NCI-H2171 (cell line): ENCODE data around the gene CAST.
A peak's percentile ranks its signal among the peaks of the same experiment; 100 is the strongest.

ENCODE experiments used
- DNase-seq: peaks from one replicate; lab custom pipeline; 2025; lab: John Stamatoyannopoulos, UW

CAST gene

DNA sequence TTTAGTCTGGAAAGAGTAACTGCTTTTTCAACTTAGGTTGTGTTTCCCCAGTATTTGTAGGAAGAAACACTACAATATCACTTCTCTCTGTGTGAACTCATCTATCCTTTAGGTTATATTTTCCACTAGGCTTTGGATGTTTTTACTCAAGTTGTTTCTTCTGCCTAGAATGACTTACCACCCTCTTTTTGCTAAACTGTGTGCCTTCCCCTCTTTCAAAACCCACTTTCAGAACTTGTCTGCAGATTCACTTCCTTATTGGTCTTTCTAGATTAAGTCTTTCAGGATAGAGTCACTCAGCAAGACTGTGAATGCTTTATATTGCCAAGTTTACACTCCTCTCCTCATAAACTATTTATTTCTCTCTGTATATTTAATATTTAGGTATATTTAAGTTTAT lies 14.2 kb upstream of the CAST start:
- no peak for DNase-seq

DNA sequence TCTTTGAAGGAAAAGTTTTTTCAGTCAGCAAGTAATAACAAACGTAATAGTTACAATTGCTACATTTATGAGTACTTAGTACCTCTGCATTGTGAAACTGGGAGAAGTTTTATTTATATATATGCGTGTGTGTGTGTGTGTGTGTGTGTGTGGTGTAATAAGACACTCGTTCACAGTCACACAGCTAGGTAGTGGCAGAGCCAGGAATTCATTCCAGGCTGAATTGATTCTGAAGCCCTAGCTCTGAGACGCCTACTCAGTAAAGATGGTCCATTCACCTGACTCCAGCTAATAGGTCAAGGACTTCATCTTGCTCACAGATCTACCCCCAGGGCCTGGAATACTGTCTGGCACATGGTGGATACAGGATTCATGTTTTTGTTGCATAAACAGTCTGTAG lies 13.6 kb upstream of the CAST start:
- DNase-seq: no peak

DNA sequence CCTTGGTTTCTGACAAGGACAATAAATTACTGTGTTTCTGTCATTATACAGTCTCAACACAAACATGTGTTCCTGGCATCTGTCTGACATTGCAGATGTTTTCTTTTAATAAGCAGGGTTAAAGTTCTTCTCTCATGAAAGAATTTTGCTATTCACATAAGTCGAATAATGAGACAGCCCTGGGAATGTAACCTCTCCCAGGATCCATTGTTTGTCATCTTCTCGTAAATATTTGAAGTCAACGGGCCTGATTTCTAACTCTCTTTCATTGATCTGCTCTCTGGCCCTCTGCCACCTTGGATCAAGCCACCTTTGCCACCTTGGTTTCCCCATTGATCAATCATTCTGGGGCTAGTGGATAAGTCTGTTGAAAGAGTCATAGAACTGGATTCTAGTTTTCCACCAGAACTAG lies 12.9 kb upstream of the CAST start:
- no peak for DNase-seq

DNA sequence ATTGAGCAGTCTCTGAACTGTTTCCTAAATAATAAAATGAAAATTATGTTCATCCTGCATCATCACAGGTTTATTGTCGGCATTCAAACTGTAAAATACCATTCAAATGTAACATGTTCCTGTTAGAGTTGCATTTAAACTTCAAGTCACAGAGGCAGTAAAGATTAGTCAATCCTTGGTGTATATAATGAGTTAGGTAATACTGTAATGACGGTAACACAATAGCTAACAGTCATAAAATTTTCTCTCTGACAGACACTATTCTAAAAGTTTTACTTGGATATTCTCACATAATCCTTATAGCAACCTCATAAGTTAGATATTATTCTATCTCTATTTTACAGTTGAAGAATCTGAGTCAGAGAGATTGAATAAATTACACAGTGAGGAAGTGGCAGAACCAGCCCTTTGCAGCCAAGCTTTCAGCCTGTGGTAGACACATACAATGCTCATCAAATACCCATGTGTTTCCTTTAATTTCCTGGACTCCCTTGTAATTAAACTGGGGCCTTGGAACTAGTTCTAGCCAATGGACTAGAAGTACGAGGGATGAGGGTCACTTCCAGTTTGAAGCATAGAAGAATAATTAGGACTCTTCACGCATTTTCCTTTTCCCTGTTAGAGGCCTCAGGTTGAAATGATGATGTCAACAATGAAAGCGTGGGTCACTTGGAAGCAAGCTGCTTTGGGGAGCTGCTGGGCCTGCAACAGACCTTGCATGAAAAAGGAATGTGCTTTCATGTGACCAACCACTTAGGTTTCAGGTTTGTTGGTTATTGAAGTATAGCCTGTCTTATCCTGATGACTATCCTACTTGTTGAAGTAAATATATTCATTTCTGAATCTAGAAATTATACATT lies 12.3 kb upstream of the CAST start:
- no peak for DNase-seq

DNA sequence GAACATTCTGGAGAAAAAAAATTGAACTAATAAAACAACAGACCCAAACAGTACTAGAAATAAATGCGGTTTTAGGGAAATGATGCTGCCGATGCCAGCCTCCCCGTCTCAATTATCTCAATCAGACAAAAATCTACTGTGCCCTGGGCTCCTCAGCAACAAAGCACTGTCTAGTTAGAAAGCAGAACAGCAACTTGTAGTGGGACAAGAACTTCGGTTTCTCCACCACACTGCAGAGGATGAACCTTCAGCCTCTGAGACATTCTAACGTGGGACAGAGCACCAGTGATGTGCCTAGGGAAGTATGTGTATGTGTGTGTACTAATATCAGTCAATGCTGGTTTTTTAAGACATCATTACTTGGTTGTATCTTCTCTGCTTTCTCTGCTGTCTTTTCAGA lies 11.1 kb upstream of the CAST start:
- DNase-seq: no peak

DNA sequence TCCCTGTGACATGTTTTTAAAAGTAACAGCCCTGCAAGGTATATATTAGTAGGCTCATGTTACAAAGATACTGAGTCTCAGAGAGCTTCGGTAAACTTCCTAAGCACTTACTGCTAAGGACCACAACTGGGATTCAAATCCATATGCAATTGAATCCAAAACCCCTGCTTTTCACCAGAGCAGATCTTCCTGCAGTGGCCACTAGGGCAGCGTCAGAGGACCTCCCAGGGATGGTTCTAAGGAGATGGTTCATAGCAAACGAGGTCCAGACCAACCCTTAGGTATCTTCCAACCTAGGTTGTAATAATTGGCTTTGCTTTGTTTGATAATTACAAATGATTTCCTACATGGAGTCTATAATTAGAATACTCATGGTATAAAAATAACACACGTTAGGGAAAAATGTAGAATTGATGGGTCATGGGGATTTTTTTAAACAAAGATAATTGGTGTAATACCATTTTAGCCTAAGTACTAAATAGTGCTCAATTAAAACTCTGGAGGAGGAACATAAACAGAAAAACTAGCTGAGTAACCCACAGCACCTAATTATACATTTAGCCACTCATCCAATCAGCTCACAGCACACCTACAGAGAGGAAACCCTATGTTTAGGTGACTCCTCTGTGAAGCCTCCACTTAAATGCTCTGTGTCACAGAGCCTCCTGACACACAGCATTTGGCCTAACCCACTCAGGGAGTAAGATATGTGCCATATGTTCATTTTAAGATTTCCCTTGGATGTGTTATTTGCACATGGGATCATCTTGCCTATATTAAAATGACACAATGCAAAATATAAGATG lies 10.0 kb upstream of the CAST start:
- DNase-seq: no peak

DNA sequence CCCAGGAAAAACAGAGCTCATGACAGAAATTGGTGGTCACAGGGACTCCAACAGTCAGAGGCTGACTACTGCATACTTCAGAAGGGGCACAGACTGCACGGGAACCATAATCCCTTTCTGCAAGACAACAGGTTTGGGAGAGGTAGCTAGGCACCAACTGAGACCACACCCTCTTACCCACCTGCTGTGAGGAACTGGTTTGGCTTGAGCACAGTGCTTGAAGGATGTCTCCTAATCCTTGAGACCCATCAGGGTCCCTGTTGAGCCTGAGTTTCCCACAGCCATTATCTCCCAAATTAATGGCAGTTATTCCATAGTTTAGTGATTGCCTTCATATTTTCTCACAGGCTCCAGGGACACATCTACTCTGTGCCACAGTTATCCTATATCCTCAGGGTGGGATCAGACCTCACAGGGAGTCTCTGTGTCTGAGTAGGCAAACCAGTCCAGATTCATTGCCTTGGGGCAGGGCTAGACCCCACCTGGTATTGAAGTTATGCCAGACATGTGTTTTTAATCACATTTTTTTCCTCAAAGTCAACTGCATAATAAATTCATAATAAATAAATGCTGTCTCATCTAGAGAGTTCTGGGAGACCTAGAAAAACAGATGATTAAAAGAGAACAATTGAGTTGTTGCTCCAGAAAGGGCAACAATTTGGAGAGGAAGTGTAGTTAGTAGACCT lies 9.3 kb upstream of the CAST start:
- DNase-seq: no peak

DNA sequence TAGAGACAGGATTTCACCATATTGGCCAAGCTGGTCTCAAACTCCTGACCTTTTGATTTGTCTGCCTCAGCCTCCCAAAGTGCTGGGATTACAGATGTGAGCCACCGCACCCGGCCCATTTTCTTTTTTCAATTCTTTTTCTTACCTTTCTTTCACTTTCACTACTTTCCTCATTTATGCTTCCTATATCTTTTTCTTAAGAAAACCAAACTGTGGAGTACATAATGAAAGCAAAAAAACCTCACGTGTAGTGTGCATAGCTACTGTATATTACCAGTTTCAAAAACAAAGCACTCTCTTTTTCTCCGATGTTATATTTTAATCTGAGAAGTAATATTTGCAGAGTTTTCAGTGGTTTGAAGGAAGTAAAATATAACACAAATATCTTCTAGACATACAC lies 8.0 kb upstream of the CAST start:
- no peak for DNase-seq

DNA sequence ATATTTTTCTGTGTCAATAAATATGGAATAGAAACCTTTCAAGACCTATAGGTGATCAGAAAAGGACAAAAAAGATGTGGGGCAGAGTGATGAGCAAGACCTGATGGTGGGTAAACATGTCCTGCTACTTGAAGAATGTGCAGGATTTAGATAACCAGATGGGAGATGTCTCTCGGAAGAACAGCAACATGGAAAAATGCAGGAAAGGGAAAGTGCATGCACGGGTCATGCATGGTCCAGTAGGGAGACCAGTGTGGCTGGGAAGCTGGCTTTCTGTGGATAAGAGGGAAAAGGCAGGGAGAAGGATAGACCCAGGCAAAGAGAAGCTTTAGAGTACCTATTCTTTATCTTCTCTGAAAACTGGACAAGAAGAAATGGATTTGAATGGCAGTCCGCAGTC lies 7.1 kb upstream of the CAST start:
- no peak for DNase-seq

DNA sequence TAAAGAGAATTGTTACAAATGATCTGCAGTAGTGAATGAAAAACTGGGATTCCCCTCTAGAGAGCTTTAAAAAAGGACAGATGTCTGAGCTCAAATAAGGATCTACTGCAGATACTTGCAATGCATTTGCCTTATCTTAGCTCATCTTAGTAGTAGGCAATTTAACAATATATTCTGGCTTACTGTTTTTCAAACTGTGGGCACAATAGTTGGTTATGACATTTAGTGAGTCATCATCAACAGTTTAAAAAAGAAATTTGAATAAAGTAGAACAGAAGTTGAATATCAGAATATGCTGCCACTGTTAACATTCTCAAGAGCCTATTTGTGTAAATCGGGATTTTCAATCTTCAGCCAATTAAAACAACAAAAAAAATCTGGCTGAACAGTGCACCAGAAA lies 6.7 kb upstream of the CAST start:
- DNase-seq: no peak

DNA sequence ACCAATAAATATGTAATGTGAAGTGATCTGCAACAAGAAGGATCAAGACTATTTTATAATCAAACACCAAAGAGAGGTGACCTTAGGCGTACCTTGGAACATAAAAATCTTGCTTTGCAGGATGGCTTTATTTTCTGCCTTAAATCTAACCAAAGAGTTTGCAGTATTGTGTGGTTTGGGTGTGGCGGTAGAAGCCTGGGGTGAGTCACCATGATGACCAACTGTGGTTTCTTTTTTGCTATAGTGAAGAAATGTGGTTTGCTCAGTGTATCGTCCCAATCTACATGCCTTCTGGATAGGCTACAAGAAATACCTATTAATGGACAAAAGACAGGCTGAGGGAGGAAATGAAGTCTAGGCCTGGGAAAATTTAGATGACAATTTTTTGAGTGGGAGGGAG lies 5.1 kb upstream of the CAST start:
- DNase-seq: no peak

DNA sequence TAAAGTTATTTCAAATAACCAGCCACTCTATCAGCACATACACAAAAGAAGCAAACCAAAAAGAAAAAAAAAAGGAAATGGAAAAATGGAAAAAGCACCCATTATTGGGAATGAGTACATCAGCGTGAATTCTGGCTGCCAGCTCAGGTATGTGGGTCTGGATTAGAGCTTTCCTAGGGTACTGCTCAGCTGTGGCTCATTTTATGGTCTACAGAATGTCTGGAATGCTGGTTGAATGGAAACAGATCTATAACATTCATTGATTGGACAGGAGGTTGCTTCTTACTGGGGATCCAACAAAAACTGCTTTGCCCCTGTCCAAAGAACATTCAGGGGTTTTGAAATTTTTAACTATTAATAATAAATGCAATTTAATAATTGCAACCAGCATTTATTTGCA lies 3.9 kb upstream of the CAST start:
- no peak for DNase-seq

DNA sequence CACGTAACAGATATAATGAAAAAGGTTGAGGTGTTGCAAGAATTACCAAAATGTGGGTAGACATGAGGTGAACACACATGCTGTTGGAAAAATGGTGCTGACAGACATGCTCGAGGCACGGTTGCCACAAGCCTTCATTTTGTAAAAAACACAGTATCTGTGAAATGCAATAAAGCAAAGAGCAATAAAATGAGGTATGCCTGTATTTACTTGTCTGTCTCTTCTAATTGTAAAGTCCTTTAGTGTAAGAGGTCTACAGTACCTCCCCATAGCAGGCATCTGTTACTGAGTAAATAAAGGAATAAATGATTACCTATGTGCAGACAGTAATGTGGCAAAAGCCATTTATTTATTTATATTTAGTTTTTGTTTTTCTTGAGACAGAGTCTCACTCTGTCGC lies 3.0 kb upstream of the CAST start:
- no peak for DNase-seq

DNA sequence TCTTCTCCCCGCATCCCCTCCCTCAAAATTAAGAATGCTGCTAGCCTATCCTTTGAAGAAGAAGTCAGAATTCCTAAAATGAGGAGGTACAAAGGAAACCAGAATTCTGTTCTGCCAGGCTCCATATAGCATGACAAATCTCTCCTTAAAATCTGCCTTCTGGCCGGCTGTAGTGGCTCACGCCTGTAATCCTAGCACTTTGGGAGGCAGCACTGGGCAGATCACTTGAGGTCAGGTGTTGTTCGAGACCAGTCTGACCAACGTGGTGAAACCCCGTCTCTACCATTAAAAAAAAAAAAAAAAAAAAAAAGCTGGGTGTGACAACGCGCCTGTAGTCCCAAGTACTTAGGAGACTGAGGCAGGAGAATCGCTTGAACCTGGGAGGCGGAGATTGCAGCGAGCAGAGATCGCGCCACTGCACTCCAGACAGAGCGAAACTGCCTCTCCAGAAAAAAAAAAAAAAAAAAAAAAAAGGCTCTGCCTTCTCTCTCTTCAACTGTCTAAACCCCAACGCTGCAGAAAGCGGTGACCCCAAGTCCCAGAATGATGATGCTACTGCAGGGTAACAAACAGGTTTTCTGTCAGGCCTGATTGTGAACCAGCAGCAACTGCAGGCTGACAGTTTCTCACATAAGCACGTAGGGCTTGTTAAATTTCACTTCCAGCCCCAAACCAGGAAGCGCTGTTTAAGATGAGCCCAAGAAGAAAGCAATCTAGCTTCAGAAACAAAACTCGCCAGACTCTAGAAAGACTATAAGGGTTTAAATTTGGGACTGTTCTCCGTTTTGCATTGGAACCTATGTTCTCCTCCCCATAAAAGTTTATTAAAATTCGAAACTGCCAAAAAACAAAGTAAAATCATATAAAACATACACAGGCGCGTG lies 963 bp upstream of the CAST start:
- DNase-seq: no peak

DNA sequence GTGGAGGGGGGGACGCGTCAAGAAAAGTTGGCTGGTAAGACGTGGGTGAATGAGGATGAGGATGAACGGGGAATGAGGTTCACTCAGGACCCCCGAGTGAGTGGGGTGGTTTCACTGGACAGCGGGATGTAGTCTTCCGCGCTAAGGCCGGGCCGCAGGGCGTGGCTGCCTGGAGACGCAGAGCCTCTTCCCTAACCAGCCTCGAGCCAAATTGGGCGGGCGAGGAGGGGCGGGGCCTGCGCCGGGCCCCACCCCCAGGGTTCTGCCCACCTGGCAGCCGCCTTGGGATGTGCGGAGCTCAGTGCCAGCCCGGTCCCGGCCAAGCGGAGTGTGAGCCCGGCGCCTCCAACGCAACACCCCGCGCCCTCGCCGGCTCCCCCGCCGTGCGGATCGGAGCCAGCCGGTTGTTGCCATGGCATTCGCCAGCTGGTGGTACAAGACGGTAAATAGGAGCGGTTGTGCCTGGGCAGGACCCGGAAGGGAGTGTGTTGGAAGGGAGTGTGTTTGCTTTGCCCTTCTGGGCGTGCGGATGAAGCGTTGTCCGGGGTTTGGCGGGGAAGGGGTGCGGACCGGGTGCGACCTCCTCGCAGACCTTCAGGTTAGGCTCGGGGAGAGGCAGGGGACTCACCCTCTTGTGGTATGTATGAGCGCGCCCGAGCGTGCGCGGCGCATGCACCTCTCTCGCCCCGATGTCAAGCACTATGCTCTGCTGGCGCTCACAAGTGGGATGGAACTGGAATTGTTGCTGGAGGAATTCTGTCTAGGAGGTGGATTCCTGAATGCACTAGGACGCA lies 746 bp downstream of the CAST start:
- DNase-seq: no peak

DNA sequence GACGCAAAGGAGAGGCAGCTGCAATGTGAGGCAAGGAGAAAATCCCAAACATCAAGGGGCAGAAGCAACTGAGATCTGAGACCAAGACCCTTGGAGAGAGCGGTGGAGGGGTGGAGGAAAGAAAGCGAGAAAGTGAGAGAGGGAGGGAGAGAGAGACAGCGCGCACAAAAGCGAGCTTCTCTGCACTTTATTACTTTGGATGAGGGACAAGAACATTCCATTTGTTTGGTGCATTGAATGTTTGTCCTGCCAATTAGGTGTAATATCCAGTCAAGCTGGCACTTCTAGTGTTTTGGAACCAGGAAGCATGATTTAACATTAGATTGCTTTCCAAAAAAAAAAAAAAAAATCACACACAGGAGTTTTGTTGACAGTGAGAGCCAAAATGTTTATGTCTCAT lies 1.4 kb downstream of the CAST start:
- DNase-seq: no peak

DNA sequence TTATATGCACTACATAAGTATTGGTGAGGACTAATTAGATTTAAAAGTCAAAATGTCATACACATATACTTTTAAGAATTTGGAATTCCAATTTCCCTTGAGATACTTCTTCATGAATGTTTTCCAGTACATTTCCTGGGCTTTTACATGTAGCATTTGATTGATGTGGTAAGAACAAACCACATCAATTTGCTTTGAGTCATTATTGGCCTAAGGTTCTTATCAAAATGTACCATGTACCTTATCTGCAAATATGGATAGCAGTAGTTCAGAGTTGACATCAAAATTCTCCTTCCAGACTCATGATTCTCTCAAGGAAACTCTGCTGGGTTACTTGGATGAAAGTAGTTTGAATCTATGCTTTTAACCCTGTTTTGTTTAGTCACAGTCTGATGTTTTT lies 2.5 kb downstream of the CAST start:
- DNase-seq: no peak

DNA sequence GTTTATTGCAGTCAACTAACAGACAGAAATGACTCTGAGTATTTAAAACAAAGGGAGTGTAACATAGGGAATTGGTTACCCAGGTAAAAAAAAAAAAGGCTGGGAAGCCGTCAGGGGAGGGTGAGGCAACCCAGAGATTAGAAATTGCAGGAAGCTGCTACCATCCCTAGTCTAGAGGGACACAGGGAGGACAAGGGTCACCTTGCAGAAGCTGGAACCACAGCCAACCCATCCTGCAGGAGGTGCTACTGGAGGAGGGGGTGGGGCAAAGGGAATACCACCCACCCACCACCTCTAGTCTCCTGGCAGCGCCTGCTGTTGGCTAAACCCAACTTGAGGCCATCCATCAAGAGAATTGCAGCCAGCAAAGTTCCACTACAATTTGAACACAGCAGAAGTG lies 6.5 kb downstream of the CAST start:
- DNase-seq: no peak

DNA sequence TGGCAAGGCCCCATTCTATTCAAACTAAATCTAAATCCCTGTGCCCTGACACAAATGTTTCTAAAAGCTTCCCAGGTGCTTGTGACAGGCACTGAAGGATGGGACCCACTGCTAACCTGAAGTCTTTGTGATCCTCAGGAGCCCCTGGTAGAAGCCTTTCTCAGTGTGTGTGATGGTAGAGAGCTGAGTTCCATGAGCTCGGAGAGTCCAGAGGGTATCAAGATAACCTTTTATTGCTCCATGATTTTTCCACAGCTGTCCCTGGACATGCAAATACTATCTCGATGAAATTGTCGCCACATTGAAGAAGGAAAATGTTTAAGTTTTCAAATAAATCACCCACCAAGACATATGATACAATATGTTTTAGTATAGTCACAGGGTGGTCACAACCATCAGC lies 7.7 kb downstream of the CAST start:
- DNase-seq: no peak

DNA sequence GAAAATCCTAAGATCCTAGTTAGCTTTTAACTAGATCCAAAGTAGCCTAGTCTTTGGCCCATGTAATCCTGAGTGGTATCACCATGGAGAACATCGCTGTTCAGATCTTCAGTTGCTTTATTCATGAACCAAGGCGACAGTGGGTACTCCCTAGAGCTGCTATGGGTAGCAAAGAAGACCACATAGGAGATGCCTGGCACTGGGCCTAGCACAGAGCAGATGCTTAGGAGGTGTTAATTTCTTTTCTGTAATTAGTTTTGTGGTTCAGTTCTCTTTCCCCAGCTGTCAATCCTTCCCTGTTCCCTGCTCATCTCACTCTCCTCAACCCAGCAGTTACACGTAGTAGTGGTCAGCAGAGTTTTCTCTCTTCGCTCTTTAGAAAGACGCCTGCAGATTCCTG lies 9.3 kb downstream of the CAST start:
- DNase-seq: peak; percentile 48

DNA sequence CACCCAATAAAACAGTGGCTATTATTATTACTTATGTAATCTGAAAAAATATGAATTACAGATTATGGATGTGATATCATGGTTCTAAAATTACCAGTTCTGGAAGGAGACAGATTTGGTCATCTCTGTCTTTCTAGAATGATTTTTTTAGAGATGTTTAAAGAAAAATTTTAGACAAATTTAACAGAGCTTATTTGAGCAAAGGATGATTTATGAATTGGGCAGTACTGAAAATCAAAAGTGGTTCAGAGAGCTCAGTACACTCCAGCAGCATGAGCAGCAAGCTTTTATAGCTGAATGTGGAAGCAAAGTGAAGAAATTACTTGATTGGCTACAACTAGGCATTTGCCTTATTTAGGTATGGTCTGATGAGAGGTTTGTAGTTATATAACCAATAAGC lies 11.0 kb downstream of the CAST start:
- DNase-seq: no peak
